Left renal pelvis (tissue), 4 donors: ENCODE results near the gene RETREG1. TPM values are rescaled to one million over a fixed set of nuclear protein-coding genes. Genes with fewer than 3 reads are reported as not detected.

ENCODE experiments used
- DNase-seq, 4 donors: peaks; one replicate each; pipeline ENCODE4 v3.0.0-alpha.2; 2013; ENCODE audit warnings: low read depth in 4 of 4, low spot score in 3 of 4
- polyA plus RNA-seq, 4 donors: library from polyadenylated mRNA; unstranded; fragments of 120-200 nt; gene quantifications; one replicate each; pipeline ENCODE4 v1.2.1, GENCODE V29; 2013; ENCODE audit not compliant: insufficient read length in 4 of 4

Gene RETREG1
- polyA plus RNA-seq, 4 donors: 8.3 to 48.3 (median 38.2) TPM

- DNase-seq: no peak
Measured at GRCh38 chr5:16586556-16586955, 30.2 kb downstream of the RETREG1 start.

DNA sequence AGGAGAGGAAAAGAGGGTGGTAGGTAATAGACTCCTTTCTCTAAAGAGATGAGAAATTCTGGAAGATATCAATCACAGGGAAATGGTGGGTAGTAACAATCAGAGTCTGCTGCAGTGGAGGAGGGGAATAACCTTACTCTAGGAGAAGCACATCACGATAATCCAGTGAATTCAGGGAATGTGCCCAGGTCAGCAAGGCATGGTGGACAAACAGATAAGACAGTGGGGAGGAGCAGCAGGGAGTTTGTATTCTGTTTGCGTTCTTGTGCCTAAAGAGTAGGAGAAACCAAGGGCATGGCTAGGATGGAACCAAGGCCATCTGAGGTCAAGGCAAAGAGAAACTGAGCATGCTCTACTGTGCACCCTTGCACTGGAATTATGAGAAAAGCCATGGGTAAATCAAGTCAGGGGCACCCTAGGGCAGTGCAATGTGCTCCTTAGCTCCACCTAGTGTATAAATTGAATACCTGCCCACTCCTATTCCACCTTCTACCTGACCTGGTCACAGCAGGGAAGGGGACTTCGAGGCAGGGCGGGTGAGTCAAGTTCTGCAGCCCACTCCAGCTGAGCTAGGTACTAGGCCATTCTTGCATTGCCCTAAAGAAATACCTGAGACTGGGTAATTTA, 31.6 kb downstream of the RETREG1 start:
- DNase-seq: no peak

- no peak for DNase-seq
Measured at GRCh38 chr5:16582081-16582480, 34.7 kb downstream of the RETREG1 start.

- DNase-seq: no peak
Measured at GRCh38 chr5:16580382-16580781, 36.4 kb downstream of the RETREG1 start.

DNA sequence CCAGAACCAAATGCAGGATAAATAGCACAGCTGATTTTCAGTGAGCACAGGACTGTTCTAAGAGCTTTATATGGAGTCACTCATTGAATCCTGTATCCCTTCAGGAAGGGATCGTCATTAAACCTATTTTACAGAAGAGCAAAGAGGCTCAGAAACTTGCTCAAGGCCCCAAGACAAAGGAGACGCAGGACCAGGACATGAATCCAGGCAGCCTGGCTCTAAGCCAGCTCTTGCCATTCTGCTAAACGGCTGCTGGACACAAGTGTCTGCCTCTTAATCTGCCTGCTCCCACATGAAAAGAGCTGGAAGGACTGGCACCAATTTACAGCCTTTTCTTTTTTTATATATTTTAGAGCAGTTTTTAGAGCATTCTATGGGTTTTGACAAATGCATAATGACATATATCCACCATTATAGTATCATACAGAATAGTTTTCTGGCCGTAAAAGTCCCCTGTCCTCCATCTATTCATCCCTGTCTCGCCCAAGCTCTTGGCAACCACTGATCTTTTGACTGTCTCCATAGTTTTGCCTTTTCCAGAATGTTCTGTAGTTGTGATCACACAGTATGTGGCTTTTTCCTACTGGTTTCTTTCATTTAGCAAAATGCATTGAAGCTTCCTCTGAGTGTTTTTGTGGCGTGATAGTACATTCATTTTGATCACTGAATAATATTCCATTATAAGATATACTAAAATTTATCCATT, 37.5 kb downstream of the RETREG1 start:
- DNase-seq: no peak

DNA sequence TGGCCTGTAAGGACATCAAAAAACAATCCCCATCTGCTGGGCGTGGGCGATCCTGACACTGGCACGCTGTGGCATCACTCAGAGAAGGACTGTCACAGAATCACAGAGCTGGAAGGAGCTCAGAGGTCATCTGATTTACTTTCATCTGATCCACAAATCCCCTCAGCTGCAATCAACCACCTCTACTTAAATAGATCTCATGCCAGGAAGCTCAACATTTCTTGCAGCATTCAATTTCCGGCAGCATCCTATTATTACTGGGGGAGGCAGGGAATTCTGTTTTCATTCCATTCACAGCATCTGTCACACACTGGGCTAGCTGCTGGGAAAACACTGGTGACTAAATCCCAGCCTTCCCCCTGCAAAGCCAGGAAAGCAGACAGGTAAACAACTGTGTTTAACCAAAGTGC, 38.3 kb downstream of the RETREG1 start:
- no peak for DNase-seq

DNA sequence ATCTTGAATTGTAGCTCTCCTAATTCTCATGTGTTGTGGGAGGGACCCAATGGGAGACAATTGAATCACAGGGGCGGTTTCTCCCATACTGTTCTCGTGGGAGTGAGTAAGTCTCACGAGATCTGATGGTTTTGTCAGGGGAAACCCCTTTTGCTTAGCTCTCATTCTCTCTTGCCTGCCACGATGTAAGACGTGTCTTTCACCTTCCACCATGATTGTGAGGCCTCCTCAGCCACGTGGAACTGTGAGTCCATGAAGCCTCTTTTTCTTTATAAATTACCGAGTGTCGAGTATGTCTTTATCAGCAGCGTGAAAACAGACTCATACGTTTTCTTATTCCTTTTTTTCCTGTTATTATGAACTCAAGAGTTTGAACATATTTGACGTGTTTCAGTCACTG, 39.1 kb downstream of the RETREG1 start:
- no peak for DNase-seq

DNA sequence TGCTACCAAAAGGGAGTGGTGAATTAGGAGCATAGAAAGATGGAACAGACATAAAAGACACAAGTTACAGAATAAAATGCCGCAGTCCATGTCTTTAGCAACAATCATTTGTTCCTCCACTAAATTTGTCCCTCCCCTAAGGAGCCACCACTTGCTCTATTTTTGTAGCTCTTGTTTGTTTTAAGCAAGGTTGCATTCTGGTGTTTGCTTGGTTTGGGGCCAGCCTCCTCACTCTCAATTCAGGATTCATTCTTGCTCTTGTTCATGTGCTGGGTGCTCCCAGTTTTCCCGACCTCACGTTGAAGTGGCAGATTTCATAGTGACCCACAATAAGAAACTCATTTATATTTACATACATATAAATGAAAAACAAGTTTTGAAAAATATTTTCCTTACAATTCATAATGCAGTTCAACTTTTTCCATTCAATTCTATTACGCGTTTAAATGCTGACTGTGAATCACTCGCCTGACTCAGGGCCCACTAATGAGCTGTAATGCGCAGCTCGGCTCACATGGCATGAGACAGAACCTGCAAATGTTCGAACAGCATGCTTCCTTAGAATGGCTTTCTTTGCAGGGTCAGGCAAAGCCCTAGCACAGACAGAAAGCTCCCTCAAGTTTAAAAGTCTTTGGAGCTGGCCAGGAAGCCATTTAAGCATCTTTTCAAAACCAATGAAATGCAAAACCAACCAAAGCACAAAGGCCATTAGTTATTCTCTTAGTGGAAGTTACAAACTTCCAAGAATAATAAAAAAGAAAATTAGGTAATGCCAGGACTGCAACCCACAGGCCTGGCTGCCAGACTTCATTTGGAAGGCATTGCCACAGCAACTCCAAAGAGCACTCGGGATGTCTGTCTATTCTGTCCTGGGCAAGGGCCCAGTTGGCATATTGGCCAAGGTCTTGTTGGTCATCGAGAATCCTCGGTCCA, 41.7 kb downstream of the RETREG1 start:
- no peak for DNase-seq

GRCh38 chr5:16573401-16573800, 43.4 kb downstream of the RETREG1 start:
- no peak for DNase-seq

DNA sequence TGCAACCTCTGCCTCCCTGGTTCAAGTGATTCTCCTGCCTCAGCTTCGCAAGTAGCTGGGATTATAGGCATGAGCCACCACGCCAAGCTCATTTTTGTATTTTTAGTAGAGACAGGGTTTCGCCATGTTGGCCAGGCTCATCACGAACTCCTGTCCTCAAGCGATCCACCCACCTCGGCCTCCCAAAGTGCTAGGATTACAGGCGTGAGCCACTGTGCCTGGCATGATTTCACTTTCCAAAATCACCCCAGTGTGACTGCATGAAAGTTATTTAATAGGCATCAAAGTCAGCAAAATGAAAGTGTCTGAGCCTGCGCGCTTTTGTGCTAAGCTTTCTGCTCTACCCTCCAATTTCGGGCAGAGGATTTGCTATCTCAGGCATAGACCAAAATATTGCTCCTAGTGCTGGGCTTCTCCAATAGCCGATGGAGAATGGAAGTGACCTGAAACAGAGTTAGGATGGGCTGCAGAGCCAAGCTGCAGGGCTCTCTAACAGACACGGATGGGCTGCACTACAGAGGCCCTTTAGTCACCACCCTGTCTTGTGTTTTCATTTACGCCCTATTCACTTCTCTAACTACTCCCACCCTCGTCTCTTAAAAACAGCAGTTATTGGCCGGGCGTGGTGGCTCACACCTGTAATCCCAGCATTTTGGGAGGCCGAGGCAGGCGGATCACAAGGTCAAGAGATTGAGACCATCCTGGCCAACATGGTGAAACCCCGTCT, 44.3 kb downstream of the RETREG1 start:
- DNase-seq: no peak

GRCh38 chr5:16571016-16571415, 45.8 kb downstream of the RETREG1 start:
- no peak for DNase-seq

GRCh38 chr5:16570121-16570815, 46.5 kb downstream of the RETREG1 start:
- no peak for DNase-seq

DNA sequence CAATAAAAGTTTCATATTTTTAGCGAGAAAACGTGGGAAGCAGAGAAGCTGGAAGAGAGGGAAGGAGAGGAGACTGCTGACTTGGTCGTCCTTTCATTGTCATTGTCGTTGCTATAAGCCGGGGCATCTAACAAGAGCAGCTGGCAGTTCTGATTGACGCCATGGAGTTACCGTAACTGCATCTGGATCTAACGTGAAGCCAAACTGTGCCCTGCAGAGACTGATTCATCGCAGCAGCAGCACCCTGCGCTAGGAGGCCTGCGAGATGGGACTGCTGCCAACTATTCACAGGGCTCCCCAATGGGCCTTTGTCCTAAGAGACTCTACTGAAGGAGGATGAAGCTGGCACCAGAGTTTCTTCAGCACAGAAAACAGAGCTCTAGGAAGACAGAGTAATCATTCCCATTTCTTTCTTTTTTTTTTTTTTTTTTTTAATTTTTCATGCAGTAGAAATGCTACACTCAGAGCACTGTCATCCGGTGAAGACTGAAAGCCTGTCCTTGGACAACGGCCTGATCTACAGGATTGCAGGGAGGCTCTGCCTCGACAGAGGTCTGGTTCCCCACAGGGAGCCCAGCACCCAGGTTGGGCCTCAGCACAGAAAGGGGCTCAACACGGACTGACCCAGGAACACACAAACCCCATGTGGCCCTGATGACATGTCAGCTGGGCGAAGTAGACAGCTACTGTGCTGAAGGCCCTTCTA, 47.8 kb downstream of the RETREG1 start:
- no peak for DNase-seq

- DNase-seq: no peak
Measured at GRCh38 chr5:16567365-16567764, 49.4 kb downstream of the RETREG1 start.

- DNase-seq: no peak
Measured at GRCh38 chr5:16565118-16565517, 51.7 kb downstream of the RETREG1 start.

DNA sequence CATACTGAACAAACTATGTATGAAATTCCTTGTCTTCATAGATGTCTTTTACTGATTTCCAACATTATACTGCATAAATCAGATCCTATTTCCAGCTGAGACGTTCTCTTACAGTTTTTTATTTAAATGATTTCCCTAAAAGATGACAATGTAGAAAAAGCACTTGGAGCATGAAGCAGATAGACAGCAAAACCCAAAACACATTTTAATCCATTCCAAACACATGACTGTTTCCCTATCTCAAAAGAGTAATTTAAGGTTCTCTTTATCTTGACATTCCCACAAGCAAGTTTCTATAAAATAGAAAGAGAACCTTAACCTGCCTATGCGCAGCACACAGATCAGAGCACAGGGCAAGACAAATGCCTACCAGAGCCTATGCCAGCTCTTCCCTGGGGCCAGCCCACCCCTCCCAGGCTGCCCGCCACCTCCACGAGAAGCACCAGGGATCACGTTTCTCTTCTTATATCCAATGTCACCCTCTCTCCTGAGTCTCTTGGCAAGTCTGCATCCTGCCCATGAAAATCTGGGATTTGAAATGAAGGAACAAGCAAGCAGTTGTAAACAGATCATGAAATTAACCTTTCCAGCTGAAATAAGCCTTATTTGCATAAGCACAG, 52.4 kb downstream of the RETREG1 start:
- DNase-seq: no peak

DNA sequence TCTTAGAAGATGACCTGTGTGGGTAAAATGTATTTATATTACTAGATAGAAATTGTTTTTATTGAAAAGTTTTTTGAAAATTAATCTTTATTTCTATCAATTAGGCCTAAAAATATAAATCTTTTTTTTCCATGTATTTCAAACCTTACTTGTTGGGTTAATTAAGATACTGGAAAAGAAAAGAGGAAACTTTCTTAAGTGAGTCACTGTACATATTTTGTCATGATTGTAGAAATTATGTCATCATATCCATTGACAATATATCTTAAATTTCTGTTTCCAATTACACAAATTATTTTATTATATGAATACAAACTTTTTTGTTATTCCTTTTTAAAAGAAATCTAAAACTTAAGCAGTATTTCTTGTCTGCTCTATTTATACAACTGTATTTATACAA, 53.1 kb downstream of the RETREG1 start:
- DNase-seq: no peak

GRCh38 chr5:16561660-16562059, 55.1 kb downstream of the RETREG1 start:
- no peak for DNase-seq

- no peak for DNase-seq
Measured at GRCh38 chr5:16559702-16560101, 57.1 kb downstream of the RETREG1 start.
